HG02840 (cell line): ENCODE measurements around the gene ZEB2.

Source experiments
- ATAC-seq: cut with Tn5 transposase; IDR thresholded peaks from one replicate; pipeline ENCODE4 v1.9.1; 2021; ENCODE audit warnings: mild to moderate bottlenecking, moderate library complexity, moderate number of reproducible peaks; ENCODE audit not compliant: unreplicated experiment, low FRiP score

ZEB2 gene

GRCh38 chr2:144455987-144456386, 63.9 kb downstream of the ZEB2 start:
- no peak for ATAC-seq

GRCh38 chr2:144454466-144455287, 65.2 kb downstream of the ZEB2 start:
- no peak for ATAC-seq

- ATAC-seq: no peak
Observed at GRCh38 chr2:144453486-144454158, 66.3 kb downstream of the ZEB2 start.

GRCh38 chr2:144452989-144453336, 67.0 kb downstream of the ZEB2 start:
- no peak for ATAC-seq

- no peak for ATAC-seq
Observed at GRCh38 chr2:144452169-144452988, 67.5 kb downstream of the ZEB2 start.

- ATAC-seq: no peak
Observed at GRCh38 chr2:144451443-144451842, 68.5 kb downstream of the ZEB2 start.

- no peak for ATAC-seq
Observed at GRCh38 chr2:144449028-144449406, 70.9 kb downstream of the ZEB2 start.

GRCh38 chr2:144448389-144449027, 71.4 kb downstream of the ZEB2 start:
- no peak for ATAC-seq

- no peak for ATAC-seq
Observed at GRCh38 chr2:144447535-144447934, 72.4 kb downstream of the ZEB2 start.

- no peak for ATAC-seq
Observed at GRCh38 chr2:144446136-144446535, 73.8 kb downstream of the ZEB2 start.

- no peak for ATAC-seq
Observed at GRCh38 chr2:144445196-144445595, 74.7 kb downstream of the ZEB2 start.

GRCh38 chr2:144443837-144444817, 75.8 kb downstream of the ZEB2 start:
- ATAC-seq: no peak

GRCh38 chr2:144441711-144442141, 78.2 kb downstream of the ZEB2 start:
- no peak for ATAC-seq

GRCh38 chr2:144439993-144440392, 79.9 kb downstream of the ZEB2 start:
- ATAC-seq: no peak

GRCh38 chr2:144438801-144439631, 80.9 kb downstream of the ZEB2 start:
- no peak for ATAC-seq

GRCh38 chr2:144437636-144438035, 82.3 kb downstream of the ZEB2 start:
- ATAC-seq: no peak

GRCh38 chr2:144434425-144435222, 85.3 kb downstream of the ZEB2 start:
- ATAC-seq: no peak

GRCh38 chr2:144432921-144433320, 87.0 kb downstream of the ZEB2 start:
- no peak for ATAC-seq
